ENCODE measurements around the gene GCSAM. TPM values are rescaled to one million over a fixed set of nuclear protein-coding genes. Genes with fewer than 3 reads are reported as not detected.

The GCSAM gene
- total RNA-seq, 1 experiment from 2014 or later = not detected

- no TSS peak for BruUV-seq (replicated peaks)
- Histone ChIP-seq H3K27me3 (replicated peaks; ENCODE audit: insufficient read depth, low read depth, low read length, poor library complexity) (no peaks in the 10 kb centered on the region), H3K9me3 (ENCODE audit: low read depth, low read length, poor library complexity, severe bottlenecking) (no peaks in the 10 kb centered on the region), H3K27ac (ENCODE audit: low read depth, low read length, poor library complexity, severe bottlenecking) (no peak overlapping the region), H3K4me3 (ENCODE audit: low read depth, low read length, poor library complexity, severe bottlenecking) (no peak overlapping the region), H3K36me3 (ENCODE audit: insufficient read depth, low read length, poor library complexity, severe bottlenecking) (no peaks in the 10 kb centered on the region), H3K4me1 (ENCODE audit: insufficient read depth, low read length, poor library complexity, severe bottlenecking) (no peaks in the 10 kb centered on the region)
- no peak for DNase-seq (ENCODE audit: low spot score)
- TF ChIP-seq EZH2 (IDR thresholded peaks at IDR 0.05; ENCODE audit: borderline replicate concordance, low read depth, low read length, poor library complexity, severe bottlenecking) = no peak
- TF ChIP-seq, protein P1, sequence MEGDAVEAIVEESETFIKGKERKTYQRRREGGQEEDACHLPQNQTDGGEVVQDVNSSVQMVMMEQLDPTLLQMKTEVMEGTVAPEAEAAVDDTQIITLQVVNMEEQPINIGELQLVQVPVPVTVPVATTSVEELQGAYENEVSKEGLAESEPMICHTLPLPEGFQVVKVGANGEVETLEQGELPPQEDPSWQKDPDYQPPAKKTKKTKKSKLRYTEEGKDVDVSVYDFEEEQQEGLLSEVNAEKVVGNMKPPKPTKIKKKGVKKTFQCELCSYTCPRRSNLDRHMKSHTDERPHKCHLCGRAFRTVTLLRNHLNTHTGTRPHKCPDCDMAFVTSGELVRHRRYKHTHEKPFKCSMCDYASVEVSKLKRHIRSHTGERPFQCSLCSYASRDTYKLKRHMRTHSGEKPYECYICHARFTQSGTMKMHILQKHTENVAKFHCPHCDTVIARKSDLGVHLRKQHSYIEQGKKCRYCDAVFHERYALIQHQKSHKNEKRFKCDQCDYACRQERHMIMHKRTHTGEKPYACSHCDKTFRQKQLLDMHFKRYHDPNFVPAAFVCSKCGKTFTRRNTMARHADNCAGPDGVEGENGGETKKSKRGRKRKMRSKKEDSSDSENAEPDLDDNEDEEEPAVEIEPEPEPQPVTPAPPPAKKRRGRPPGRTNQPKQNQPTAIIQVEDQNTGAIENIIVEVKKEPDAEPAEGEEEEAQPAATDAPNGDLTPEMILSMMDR (conservative IDR thresholded peaks at IDR 0.05; ENCODE audit: low read depth, low read length) = no peak
- ChIA-PET POLR2A (ENCODE audit: low non-redundant PET) (no interaction called here), CTCF (no interaction called here)
- intact Hi-C loops (cut with micrococcal nuclease; ENCODE audit: unreplicated experiment) = no loop called here
Measured at GRCh38 chr3:112123548-112123947, 9.5 kb downstream of the GCSAM start.

DNA sequence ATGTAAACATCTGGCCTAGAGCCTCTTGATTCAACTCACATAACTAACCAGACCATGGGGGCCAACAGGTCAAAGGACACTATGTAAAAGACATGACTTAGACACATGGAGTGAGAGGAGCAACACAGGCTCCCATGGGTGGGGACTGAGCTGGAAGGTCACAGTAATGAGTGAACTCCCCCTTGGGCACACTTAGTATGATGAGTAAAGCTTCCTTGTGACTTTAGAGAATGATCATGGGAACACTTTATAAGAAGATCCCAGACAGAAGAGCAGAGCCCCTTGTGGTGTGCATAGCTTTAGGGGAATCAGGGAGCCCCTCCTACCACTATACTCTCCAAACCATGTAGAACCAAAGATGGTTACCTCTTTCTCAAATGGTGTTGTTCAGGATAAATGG is 10.2 kb downstream of the GCSAM start:
- no TSS peak for BruUV-seq (replicated peaks)
- CTCF ChIA-PET = no interaction called here
- Histone ChIP-seq H3K9me3 (ENCODE audit: low read depth, low read length, poor library complexity, severe bottlenecking) (no peaks in the 10 kb centered on the region), H3K4me1 (ENCODE audit: insufficient read depth, low read length, poor library complexity, severe bottlenecking) (no peaks in the 10 kb centered on the region), H3K27ac (ENCODE audit: low read depth, low read length, poor library complexity, severe bottlenecking) (no peak overlapping the region), H3K27me3 (replicated peaks; ENCODE audit: insufficient read depth, low read depth, low read length, poor library complexity) (no peaks in the 10 kb centered on the region), H3K4me3 (ENCODE audit: low read depth, low read length, poor library complexity, severe bottlenecking) (no peak overlapping the region), H3K36me3 (ENCODE audit: insufficient read depth, low read length, poor library complexity, severe bottlenecking) (no peaks in the 10 kb centered on the region)
- no peak for DNase-seq (ENCODE audit: low spot score)
- POLR2A ChIA-PET (ENCODE audit: low non-redundant PET) = no interaction called here
- intact Hi-C loops (cut with micrococcal nuclease; ENCODE audit: unreplicated experiment) = no loop called here
- TF ChIP-seq, protein P1 (conservative IDR thresholded peaks at IDR 0.05; ENCODE audit: low read depth, low read length) = no peak
- no peak for TF ChIP-seq EZH2 (IDR thresholded peaks at IDR 0.05; ENCODE audit: borderline replicate concordance, low read depth, low read length, poor library complexity, severe bottlenecking)

GRCh38 chr3:112121577-112122547 is 11.2 kb downstream of the GCSAM start:
- Histone ChIP-seq H3K36me3 (ENCODE audit: insufficient read depth, low read length, poor library complexity, severe bottlenecking) (no peaks in the 10 kb centered on the region), H3K27me3 (replicated peaks; ENCODE audit: insufficient read depth, low read depth, low read length, poor library complexity) (no peaks in the 10 kb centered on the region), H3K4me1 (ENCODE audit: insufficient read depth, low read length, poor library complexity, severe bottlenecking) (no peaks in the 10 kb centered on the region), H3K9me3 (ENCODE audit: low read depth, low read length, poor library complexity, severe bottlenecking) (no peaks in the 10 kb centered on the region), H3K27ac (ENCODE audit: low read depth, low read length, poor library complexity, severe bottlenecking) (no peak overlapping the region), H3K4me3 (ENCODE audit: low read depth, low read length, poor library complexity, severe bottlenecking) (no peak overlapping the region)
- CTCF ChIA-PET = no interaction called here
- POLR2A ChIA-PET (ENCODE audit: low non-redundant PET) = interaction anchor here (0.5 kb wide), 1 partner anchor 9 kb away, joined by 3 read pairs; no protein-coding TSS in a partner anchor
- intact Hi-C loops (cut with micrococcal nuclease; ENCODE audit: unreplicated experiment) = no loop called here
- no TSS peak for BruUV-seq (replicated peaks)
- no peak for DNase-seq (ENCODE audit: low spot score)
- TF ChIP-seq, protein P1 (conservative IDR thresholded peaks at IDR 0.05; ENCODE audit: low read depth, low read length) = no peak
- TF ChIP-seq EZH2 (IDR thresholded peaks at IDR 0.05; ENCODE audit: borderline replicate concordance, low read depth, low read length, poor library complexity, severe bottlenecking) = no peak
